Endometrium (tissue), 2 donors: ENCODE measurements around the gene TMEM240.

Experiments used
- FAIRE-seq: peaks from 2 replicates; lab custom pipeline; 2012; peaks lifted over from hg19 to GRCh38; lab: Jason Lieb, UNC
- donor health status: control.
- donor health status: control.

TMEM240 gene

DNA sequence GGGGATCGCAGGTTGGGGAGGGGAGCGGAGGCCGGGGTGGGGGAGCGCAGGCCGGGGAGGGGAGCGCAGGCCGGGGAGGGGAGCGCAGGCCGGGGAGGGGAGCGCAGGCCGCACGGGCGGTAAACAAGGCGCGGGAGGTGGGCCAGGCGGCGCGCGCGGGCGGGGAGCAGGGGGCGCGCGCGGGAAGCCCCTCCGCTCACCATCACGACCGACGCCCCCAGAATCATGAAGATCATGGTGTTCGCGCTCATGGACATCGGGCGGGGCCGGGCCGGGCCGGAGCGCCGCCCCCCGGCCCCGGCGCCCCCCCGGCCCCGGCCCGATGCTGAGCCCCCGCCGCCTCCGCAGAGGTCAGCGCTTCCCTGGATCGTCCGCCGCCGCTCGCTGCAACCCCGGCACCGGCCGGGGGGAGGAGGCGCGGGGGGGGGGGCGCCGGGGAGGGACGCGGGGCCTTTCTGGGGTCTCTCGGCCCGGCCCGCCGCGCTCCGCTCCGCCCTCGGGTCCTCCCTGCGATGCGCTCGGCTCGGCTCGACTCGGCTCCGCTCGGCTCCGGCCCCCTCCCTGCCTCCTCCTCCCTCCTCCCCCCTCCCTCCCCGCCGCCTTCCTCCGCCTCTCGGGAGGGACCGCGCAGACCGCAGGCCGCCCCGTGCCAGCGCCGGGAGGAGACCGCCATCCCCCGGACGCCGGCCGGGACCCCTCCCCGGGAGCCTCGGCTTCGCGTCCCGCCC lies at the start of gene TMEM240:
Gene TMEM240, minus strand, starts transcription at position 535 of the 728 bp plus-strand sequence. Its CDS starts 278 bp downstream, at position 257.
- FAIRE-seq: no peak

DNA sequence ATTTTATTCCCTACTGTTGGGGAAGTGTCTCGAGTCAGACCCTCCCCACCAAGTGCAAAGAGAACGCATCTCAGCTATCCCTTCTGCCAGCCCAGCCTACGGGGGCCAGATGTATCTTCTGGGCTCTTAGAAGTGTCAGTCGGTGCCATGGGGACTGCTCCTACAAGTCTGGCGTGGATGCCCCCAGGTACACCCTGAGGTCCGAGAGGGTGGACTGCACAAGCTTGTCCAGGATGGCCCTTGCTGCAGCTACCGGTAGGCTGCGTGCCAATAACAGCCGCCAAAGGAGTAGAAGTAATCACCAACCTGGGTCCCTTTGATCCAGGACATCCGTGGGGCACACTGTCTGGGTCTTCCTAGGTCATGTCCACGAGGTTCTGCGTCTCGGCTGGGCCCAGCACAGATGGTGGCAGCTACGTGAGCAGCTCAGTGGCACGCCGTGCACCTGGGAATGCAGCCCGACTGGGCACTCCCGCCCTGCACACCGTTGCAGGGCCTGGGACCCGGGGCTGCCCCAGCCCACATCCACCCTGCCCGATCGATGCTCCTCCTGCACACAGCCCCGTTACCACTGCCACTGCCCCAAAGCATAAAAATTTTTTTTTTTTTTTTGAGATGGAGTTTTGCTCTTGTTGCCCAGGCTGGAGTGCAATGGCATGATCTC lies 43.1 kb upstream of the TMEM240 start:
- no peak for FAIRE-seq

- FAIRE-seq: no peak
Measured at GRCh38 chr1:1582585-1583346, 42.3 kb upstream of the TMEM240 start.

DNA sequence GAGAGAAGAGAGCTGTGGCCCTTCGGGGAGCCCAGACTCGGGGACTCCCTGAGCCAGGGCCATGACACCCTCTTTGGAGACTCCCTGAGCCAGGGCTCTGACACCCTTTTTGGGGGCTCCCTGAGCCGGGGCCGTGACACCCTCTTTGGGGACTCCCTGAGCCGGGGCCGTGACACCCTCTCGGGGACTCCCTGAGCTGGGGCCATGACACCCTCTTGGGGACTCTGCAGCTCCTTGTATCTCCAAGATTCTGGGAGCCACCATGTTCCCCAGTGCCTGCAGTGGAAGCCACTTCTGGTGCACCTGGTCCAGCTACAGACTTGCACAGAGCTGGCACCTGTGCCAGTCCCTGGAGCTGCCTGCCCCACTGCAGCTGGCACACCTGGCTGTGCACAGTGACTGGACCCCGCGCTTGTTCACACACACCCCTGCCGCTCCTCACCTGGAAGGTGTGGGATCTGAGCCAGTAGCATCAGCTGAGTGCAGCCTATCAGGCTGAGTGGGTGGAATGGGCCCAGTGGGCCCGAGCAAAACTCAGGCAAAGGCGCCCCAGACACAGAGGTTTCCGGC lies 38.0 kb upstream of the TMEM240 start:
- no peak for FAIRE-seq

DNA sequence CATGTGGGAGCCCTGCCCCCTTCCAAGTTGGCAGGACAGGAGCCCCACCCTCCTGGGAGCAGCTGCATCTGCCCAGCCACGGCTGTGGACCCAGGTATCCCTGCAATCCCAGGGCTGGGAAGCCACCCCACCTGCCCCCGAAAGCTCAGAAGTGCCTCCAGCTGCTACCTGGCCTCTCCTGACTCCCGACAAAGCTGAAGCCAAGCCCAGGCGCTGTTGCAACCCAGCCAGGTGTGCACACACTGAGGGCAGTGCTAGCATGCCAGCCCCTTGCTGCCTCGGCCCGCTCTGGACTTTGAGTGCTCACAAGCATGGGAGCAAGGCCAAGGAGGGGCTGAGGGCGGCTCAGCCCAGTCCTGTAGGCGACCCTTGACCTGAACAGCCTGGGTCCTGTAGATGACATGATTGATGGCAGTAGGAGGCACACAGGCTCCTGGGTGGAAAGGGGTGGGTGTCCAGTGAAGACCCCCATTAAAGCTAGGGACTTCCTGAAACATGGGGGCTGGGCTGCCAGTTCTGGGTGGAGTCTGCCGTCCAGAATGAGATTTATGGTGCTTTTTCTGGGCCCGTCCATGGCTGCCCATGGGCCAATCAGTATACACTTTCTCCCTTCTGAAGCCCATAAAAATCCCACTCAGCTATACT lies 37.1 kb upstream of the TMEM240 start:
- FAIRE-seq: no peak

DNA sequence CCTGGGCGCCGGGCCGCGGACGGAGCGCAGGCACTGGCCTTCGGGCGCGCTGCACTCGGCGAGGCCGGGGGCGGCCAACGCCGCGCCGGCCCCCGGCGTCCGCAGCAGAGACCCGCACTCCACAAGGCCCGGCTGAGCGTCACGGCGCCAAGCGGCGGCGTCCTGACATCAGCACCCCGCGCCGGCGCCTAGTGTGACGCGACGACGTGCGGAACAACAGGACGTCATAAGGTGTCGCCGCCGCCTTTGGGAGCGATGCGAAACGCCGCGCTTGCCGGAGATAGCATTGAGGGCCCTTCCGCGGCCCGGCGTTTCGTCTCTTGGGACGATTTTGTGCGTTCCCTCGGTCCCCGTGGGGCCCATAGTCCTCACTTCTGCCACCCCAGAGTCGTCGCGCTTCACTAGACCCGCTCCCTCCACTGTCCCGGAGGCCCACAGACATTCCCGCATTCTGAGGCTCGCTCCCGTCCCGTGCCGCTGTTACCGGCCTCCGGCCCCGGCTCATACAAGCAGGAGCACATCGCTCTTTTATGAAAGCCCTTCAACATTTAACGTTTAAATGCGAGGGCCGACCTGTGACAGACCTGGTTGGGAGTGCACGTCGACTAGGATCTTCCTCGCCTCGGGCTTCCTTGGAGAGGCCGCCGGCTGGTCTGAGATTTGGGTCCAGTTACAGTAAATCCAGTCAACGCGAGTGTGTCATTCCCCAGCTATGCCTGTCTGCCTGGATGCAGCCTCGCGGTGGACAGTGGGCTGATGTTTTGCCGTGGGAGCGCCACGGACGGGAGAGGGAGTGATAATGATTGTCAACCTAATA lies 34.5 kb upstream of the TMEM240 start, which contains the start of gene SSU72:
Gene SSU72, minus strand, starts transcription at position 143 of the 817 bp plus-strand sequence. CDS start 306 bp downstream, outside the sequence.
- FAIRE-seq: no peak

DNA sequence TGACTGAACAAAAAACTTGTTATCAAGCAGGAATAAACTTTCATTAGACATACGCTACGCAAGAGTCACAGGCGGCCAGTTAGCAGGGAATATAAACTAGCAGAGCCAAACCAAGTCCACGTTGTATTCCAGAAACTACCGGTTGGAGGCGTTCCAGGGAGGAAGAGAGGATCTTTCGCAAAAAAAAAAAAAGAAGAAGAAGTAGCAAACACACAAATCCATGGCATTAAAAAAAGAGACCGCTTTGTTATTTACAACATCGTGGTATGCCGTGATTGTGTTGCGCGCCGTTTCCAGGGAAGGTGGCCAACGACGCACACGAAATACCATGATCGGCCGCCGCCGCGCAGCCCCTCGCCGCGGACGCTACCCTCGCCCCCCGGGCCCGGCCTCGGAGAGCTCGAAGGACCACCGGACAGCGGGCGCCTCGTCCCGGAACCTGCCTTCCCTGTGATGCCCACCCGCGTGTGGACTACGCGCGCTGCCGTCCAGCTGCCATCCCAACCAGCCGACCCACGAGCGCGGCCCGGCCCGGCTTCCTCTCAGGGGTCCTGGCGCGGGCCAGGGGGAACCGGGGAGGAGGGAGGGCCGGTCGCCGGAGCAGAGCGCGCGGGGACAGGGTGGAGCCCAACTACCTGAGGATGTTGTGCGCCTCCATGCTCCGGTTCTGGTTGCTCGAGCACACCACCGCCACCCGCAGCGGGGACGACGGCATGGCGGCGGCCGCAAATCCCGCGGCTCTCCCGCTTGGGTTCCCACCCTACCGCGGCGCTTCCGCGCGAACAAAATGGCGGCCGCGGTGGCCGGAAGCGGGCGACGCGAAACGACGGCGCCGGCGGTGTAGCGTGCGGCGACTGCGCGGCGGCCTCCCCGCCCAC lies 33.7 kb upstream of the TMEM240 start:
- no peak for FAIRE-seq

DNA sequence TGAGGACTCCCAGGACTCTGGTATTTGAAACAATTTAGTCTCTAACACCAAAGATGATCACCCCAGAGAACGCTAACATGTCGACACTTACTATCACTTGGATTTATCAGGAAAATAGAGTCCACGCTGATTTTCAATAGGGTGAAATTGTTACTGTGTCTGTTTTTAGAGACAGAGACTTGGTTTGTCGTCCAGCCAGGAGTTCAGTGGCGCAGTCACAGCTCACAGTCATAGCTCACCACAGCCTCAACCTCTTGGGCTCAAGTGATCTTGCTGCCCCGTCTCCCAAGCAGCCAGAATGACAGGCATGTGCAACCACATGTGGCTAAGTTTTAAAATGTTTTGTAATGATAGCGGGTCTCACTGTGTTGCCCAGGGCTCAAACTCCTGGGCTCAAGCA lies 28.9 kb upstream of the TMEM240 start:
- no peak for FAIRE-seq

DNA sequence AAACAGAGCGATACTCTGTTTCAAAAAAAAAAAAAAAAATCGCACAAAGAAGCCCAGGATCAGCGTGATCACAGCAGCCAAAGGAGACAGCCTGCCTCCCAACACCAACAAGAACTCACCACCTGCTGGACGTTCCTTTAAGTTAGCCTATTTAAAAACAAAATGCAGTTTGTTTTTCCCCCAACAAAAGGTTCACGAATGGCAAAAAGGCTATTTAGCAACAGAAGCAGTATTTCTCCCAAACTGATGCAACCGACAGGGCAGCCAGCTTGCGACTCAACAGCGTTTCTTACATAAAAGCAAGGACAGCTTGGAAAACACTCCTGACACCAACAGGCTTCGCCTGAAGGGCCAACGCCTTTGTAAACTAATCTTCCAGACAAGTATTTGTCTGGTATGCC lies 27.5 kb upstream of the TMEM240 start:
- no peak for FAIRE-seq

DNA sequence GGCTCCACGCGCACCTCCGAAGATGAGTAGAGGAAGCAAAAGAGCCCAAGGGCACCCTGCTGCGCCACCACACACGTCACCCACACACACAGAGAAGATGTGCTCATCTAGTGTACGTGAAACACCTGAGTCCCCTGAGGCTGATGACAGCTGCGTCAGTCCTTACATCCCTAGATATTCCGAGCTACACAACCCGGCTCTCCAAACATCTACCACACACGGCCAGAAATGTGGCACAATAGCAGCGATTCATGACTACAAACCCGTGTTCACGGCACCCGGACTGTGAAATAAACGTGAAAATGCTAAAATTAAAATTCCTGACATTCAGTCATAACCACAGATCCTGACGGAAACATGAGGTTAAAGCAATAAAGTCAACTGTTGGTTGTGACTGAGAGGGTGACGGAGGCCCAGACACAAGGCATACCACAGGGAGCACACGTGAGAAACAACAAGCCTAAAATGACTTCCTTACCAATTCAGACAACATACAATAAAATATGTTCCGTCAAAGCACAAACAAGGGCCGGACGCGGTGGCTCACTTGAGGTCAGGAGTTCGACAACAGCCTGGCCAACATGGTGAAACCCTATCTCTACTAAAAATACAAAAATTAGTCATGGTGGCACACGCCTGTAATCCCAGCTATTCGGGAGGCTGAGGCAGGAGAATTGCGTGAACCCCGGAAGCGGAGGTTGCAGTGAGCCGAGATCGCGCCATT lies 26.9 kb upstream of the TMEM240 start:
- FAIRE-seq: no peak

GRCh38 chr1:1565340-1565739 lies 24.9 kb upstream of the TMEM240 start:
- FAIRE-seq: no peak

DNA sequence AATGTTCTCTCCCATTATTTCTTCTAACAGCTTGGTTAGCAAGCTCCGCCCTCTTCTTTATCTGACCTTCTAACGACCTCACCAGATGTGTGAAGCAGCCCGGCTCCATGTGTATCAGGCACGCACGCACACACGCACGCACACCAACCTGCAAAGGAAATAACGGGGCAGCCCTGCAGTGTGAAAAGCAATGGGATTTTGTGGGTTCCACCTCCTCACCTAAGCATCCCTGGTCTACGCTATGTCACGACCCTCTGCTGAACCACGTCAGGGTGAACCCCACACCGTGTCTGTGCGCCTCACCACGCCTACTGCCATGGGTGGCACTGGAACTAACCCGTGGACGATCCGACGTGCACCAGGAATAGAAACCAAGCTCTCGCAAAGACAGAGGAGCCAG lies 23.8 kb upstream of the TMEM240 start:
- no peak for FAIRE-seq

GRCh38 chr1:1563688-1564087 lies 23.3 kb upstream of the TMEM240 start:
- FAIRE-seq: no peak

DNA sequence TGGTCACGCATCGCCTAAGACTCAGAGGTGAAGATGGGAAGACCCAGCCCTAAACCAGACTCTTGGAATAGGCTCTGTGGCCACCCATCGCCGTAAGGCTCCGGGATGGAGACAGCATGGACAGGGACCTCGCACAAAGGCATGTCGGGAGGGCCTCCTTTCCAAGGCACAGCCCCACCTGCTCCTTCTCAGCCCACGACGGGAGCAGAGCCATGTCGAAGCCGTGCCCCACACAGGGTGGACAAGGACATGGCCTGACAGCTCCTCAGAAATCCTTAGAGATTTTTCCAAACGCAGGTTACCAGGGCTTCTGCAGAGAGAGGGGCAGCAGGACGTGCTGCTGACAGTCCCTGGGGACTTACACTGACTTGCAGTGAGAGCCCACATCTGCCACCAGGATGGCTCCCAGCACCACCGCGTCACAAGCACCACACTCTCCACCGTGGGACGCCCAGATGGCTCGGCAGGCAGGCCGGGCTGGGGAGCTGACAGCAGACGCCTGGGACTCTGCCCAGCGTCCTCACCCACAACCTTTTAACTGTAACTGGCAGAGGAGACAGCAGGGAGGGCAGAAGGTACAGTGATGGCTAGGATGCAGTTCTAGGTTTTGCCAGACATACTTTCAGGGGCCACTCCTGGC lies 22.3 kb upstream of the TMEM240 start:
- FAIRE-seq: no peak

DNA sequence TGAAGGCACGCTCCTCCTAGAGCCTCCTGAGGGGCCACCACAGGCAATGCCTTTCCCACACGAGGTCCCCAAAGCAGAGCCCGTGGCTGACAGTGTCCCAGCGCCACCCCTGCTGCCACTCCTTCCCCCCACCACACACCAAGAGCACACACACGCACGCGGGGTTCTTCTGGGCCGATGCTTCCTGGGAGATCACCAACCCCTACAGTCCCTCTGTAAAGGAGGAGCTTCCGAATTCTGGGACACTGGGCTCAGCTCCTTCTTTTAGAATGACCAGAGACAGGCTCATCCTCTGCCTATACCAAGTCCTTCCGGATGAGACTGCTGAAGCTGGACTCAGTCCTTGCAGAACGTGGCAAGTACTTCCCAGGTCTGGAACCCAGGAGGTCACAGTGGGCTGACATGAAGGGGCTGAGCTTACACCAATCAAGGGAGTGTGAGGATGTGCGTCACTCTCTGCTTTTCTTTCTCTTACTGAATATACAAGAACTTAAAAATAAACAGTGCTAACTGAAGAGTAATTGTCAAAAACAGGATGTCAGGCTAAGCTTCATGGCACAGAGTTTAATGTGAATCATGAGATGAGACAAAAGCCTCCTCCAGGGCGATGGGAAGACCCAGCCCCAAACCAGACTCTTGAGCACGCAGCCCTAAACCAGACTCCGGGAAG lies 21.5 kb upstream of the TMEM240 start:
- no peak for FAIRE-seq

DNA sequence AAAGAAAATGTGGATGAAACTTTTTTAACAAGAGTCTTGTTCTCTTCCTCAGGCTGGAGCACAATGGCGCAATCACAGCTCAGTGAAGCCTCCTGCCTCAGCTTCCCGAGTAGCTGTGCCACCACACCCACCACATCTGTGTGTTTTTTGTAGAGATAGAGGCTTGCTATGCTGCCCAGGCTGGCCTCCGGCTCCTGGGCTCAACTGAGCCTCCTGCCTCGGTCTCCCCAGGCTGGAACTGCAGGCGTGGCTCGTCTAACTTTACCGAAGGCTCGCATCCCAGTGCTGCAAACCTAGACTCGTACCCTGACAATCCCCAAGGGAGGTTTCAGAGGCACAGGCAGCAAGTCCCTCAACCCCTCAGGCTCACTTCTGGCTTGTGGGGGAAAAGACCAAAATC lies 19.8 kb upstream of the TMEM240 start:
- no peak for FAIRE-seq

- no peak for FAIRE-seq
Measured at GRCh38 chr1:1559066-1559465, 18.6 kb upstream of the TMEM240 start.

- no peak for FAIRE-seq
Measured at GRCh38 chr1:1558591-1558990, 18.2 kb upstream of the TMEM240 start.
